ENCODE results near the gene SKOR1. TPM values are rescaled to one million over a fixed set of nuclear protein-coding genes. Genes with fewer than 3 reads are reported as not detected.

The SKOR1 gene
- total RNA-seq, 1 donor from 2014 or later = not detected

Other genes with a start within 250 kb of the SKOR1 start
- not detected in 2 replicates for gene RNU6-1, start 14.5 kb downstream of the SKOR1 start, total RNA-seq
- gene PIAS1, start 228.8 kb downstream of the SKOR1 start, total RNA-seq = 18.7 and 22.9 TPM in 2 replicates

All from dermis blood vessel endothelial cell (primary cell).